ENCODE measurements around the gene KIF1B.
"Not testable (repeated sequence)": the region's sequence is repeated elsewhere in the genome, so short reads cannot be mapped to it uniquely, and the experiment has no call there.

KIF1B gene

DNA sequence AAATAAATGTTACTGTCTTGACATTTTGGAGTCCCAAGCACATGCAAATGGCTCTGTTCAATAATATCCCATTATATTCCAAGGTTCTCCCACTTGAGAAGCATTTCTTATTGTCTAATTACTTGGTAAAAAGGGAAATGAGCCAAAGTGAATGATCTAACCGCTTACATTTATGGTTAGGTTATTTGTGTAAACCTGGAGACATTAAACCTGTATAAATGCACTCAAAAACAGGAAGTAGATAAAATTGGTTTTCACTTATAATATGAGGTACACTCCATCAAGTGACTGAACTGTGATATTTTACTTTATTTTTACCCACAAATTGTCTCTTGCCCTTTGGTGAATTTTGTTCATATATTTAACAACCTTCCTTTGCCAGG, 26.8 kb downstream of the KIF1B start:
- DNase-seq (ENCODE audit: low read depth), result no peak

- no peak for DNase-seq (ENCODE audit: low read depth)
Measured at GRCh38 chr1:10242135-10242534, 31.8 kb downstream of the KIF1B start.

DNA sequence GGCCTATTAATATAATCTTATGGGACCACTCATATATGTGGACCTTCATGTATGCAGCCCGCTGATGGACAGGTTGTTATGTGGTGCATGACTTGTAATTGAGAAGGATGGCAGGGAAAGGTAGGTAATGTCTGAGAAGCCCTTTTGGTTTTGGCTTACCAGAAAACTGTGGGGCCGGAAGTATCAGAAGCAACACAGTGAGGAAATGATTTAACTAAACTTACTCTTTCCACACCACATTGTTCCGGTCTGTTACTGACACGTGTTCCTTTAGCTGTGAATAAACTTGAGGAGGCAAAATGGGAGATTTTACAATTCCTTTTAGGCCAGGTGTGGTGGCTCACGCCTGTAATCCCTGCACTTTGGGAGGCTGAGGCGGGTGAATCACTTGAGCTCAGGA, 32.4 kb downstream of the KIF1B start:
- DNase-seq (ENCODE audit: low read depth), result no peak

DNA sequence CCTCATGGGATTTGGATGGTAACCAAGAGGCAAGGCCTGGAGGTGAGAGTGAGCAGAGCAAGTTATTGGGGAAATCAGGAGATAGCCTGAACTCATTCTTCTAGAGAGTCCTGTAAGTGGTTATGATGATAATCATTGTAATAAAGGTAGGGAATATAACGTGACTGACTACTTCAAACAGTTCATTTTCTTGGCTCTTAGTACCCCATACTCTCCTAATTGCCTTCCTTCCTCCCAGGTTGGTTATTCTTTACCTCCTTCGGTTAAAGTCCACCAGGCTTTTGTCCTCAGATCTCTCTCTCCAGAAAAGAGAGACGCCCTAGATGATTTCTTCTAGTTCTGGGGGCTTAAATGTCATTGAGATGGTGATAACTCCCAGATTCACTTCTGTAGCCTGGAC, 35.3 kb downstream of the KIF1B start:
- DNase-seq (ENCODE audit: low read depth), result no peak

GRCh38 chr1:10249808-10250457, 39.6 kb downstream of the KIF1B start:
- DNase-seq (ENCODE audit: low read depth), result no peak

- no peak for DNase-seq (ENCODE audit: low read depth)
Measured at GRCh38 chr1:10250663-10251062, 40.3 kb downstream of the KIF1B start.

DNA sequence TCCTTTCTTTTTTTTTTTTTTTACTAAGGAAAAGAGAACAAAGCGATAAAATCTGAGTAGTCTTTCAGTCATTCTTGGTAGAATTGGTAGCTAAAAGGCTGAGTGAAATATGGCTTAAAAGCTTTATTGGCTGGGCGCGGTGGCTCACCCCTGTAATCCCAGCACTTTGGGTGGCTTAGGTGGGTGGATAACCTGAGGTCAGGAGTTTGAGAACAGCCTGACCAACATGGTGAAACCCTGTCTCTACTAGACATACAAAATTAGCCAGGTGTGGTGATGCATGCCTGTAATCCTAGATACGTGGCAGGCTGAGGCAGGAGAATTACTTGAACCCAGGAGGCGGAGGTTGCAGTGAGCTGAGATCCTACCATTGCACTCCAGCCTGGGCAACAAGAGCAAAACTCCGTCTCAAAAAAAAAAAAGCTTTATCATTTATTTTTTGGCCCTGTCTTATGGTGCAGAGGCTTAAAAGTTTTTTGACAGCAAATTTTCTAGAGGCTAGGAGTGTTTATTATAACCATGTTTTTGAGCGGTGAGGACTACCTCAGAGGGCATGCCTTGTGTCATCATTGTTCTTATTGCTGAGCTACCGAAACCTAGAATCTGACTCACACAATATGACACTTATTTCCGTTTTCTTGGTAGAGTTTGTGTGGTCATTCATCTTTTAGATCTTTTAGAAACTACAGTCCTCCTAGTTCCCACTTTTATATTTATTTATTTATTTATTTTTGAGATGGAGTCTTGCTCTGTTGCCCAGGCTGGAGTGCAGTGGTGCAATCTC, 41.1 kb downstream of the KIF1B start:
- peak; percentile 64 for DNase-seq (ENCODE audit: low read depth)

DNA sequence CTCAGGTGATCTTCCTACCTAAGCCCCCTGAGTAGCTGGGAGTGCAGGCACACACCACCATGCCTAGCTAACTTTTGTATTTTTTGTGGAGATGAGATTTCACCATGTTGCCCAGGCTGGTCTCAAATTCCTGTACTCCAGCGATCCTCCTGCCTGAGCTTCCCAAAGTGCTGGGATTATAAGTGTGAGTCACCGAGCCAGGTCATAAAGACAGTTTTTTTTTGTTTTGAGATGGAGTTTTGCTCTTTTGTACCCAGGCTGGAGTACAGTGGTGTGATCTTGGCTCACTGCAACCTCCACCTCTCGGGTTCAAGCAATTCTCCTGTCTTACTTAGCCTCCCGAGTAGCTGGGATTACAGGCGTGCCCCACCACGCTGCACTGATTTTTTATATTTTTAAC, 42.1 kb downstream of the KIF1B start:
- DNase-seq (ENCODE audit: low read depth), result peak; percentile 83

- no peak for DNase-seq (ENCODE audit: low read depth)
Measured at GRCh38 chr1:10253149-10253548, 42.8 kb downstream of the KIF1B start.

DNA sequence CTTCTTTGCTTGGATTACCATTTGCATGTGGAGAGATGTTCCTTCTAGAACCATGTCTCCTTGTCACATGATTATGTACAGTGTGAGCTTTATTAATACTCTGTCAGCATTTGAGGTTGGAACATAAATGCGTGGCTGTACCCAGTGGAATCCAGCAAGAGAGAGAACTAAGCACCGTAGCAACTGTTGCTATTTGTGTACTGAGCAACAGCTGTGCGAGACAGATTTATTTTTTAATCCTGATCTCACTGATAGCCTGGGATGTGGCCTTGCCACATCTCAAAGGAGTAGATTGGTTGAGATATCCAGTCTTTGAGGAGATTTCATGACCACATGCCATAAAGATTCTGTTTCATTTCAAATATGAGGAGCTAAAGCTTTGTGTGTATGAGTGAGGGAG, 43.4 kb downstream of the KIF1B start:
- peak; percentile 93 for DNase-seq (ENCODE audit: low read depth)

DNA sequence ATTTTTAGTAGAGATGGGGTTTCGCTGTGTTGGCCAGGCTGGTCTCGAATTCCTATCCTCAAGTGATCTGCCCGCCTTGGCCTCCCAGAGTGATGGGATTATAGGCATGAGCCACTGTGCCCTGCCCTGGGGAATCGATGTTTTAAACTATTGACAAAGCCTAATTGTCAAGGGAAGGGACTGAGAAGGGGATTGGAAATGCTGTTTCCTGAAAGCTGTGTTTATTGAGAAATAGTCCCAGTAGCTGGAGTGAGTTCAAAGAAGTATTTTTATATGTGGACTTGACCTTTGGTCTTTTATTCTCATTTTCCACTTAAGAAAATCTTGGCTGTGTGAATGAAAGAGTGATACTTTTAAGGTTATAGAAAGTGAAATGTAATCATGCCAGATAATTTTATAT, 47.5 kb downstream of the KIF1B start:
- no peak for DNase-seq (ENCODE audit: low read depth)

GRCh38 chr1:10259547-10259946, 49.2 kb downstream of the KIF1B start:
- DNase-seq (ENCODE audit: low read depth), result not testable (repeated sequence)

DNA sequence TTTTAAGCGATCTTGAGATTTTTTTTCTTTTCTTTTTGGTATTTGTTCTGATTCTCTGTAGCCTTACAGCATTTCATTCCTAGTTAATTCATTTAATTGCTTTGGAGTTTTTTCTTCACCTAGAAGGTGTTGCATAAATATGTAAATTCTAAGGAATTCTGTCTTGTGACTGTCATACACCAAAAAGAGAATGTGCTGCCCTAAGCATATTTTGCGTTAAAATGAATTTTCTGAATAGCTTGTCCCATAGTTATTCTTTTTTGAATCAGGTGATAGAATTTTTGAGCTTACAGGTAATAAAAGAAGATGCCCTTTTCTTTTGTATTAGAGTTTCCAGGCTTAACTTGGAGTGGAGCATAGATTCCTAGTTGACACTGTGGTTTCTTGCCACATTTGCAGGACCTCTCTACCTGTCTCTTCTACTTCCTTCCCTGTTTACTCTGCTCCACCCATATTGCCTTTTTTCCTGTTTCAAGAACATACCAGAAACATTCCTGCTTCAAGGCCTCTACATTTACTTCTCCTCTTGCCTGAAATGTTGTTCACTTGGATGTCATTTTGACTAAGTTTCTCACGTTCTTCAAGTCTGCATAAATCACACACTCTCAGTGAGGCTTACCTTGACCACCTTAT, 53.2 kb downstream of the KIF1B start:
- DNase-seq (ENCODE audit: low read depth), result no peak

DNA sequence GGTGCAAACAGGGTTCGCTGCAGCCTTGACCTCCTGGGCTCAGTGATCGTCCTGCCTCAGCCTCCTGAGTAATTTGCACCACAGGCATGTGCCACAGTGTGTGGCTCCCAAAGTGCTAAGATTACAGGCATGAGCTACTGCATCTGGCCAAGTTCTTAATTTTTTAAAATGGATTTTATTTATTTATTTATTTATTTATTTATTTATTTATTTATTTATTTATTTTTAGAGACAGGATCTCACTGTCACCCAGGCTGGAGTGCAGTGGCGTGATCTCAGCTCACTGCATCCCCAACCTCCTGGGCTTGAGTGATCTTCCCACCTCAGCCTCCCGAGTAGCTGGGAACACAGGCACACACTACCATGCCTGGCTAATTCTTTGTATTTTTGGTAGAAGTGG, 54.7 kb downstream of the KIF1B start:
- DNase-seq (ENCODE audit: low read depth), result no peak

DNA sequence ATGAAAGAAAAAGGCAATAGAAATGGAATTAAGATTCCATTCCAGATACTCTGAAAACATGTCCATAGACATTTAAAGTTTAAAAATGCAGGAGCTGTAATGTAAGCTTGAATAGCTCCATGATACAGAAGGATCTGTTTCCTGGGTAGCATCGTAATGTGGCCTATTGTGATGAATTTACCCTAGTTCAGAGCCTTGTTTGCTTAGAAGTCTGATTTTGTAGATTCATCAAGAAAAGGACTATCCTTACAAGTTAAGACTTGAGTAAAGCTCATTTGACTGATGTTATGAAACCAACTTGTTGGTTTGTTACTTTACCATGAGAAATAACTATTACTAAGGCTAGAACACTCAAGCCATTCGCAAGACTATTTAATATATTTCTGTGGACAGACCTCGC, 55.5 kb downstream of the KIF1B start:
- no peak for DNase-seq (ENCODE audit: low read depth)

DNA sequence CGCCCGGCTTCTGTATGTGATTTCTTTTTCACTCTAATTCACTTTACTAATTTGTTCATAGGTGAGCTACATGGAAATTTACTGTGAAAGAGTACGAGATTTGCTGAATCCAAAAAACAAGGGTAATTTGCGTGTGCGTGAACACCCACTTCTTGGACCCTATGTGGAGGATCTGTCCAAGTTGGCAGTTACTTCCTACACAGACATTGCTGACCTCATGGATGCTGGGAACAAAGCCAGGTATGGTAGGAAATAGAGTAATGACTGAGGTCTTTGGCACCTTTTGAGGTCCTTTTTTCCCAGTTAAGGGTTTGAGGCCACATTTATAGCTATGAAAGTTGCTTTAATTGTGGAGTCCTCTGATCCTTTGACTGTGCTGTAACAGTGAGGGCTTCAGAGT, 56.9 kb downstream of the KIF1B start:
- peak; percentile 21 for DNase-seq (ENCODE audit: low read depth)

- DNase-seq (ENCODE audit: low read depth), result no peak
Measured at GRCh38 chr1:10267921-10268320, 57.6 kb downstream of the KIF1B start.

GRCh38 chr1:10271090-10271489, 60.7 kb downstream of the KIF1B start:
- DNase-seq (ENCODE audit: low read depth), result no peak

GRCh38 chr1:10271869-10272268, 61.5 kb downstream of the KIF1B start:
- no peak for DNase-seq (ENCODE audit: low read depth)

DNA sequence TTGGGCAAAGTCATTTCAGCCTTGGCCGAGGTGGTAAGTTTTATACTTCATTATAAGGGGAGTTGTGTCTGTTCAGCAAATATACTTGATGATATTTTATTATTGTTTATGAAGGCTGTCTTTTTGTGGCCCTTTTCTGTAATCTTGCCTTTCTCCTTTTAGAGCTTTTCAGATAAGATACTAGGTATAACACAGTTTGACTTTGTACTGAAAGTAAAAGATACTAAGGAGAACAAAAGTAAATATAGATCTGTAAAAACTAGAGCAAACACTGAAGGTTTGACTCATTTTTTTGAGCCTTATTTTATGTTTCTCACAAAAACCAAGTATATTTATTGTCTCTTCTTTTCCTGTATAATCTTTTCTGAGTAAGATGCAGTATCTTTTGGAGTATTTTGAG, 61.9 kb downstream of the KIF1B start:
- no peak for DNase-seq (ENCODE audit: low read depth)

DNA sequence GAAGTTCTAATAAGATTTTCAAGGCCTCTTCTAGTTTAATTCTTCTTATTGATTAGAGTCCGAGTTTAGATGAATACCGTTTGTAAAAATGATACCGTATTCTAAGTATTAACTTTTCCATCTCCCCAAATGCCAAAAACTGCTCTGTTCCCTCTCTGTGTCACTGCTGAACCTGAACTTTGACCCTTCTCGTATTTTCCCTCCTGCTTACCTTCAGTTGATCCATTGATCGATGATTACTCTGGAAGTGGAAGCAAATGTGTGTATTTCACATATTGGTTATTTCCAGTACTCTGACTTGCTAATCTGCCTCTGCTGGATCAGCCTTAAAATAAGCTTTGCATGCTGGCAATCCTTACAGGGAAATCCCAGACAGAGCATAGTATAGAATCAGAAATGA, 68.5 kb downstream of the KIF1B start:
- no peak for DNase-seq (ENCODE audit: low read depth)

DNA sequence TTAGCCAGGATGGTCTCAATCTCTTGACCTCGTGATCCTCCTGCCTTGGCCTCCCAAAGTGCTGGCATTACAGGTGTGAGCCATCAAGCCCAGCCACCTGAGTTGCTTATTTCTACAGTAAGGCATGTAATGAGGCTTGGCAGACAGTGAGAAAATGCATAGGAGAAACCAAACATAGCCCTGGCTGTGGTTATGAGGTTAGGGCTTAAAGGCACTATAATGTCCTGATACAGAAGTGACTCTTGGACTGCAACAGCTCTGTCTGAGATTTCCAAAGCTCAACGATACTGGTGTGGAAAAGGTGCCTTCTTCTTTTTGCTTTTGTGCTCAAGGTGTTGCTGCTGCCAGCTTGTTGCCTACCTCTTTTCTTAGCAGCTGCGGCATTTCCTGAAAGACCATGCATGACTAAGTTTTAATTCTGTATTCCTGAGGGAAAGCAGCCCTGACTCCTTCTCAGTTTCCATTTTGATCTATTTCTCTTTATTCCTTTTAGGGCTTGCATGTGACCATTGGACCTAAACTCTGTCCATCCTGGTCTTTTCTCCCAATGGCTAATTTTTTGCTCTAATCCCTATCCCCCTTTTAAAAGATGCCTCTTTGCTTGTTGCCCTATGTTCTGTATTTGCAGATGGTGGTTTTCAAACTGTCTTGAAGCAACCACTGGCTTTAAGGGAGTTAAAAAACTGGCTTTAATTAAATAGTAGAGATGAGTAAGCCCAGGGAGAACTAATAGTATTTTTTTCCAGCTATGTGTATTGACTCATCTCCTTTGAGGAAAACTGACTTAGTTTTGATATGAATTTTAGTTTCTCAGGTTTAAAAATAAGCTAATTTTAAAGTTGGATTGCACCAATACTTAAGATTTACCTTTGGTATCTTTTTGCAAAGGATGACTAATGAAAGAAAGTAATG, 70.3 kb downstream of the KIF1B start:
- peak; percentile 61 for DNase-seq (ENCODE audit: low read depth)

Data from EH (cell line).